HepG2 (cell line): ENCODE results near the gene RPS14. TPM values are rescaled to one million over a fixed set of nuclear protein-coding genes. Genes with fewer than 3 reads are reported as not detected.

Experiments
- ARHGAP35 ChIP-seq: sonication (generic); formaldehyde crosslinking; IDR thresholded peaks from 2 replicates; pipeline ENCODE4 v1.9.0; 2022; ENCODE audit warnings: mild to moderate bottlenecking, inconsistent platforms, moderate library complexity, missing genetic modification reagents, borderline replicate concordance
- ERF ChIP-seq: IDR thresholded peaks from 2 replicates; pipeline ENCODE4 v1.6.1; 2018; ENCODE audit warnings: missing biosample characterization, missing genetic modification reagents
- FLYWCH1 ChIP-seq: sonication (generic); formaldehyde crosslinking; IDR thresholded peaks from 2 replicates; pipeline ENCODE4 v1.8.1; 2023; ENCODE audit warnings: mild to moderate bottlenecking, missing genetic modification reagents
- REPIN1 ChIP-seq: sonication (generic); formaldehyde crosslinking; IDR thresholded peaks from 2 replicates; pipeline ENCODE4 v1.8.0; 2022; ENCODE audit warnings: missing genetic modification reagents, low read depth, mild to moderate bottlenecking, borderline replicate concordance
- TARDBP ChIP-seq: sonication (generic); formaldehyde crosslinking; IDR thresholded peaks from 2 replicates; pipeline ENCODE4 v1.8.0; 2022; ENCODE audit warnings: mild to moderate bottlenecking, missing genetic modification reagents
- TFDP2 ChIP-seq: sonication (generic); formaldehyde crosslinking; IDR thresholded peaks from 2 replicates; pipeline ENCODE4 v1.4.0; 2020; ENCODE audit warnings: missing genetic modification reagents
- ZNF333 ChIP-seq: sonication (generic); formaldehyde crosslinking; IDR thresholded peaks from 2 replicates; pipeline ENCODE4 v1.4.0; 2020; ENCODE audit warnings: mild to moderate bottlenecking, missing genetic modification reagents, borderline replicate concordance
- ZNF337 ChIP-seq: sonication (generic); formaldehyde crosslinking; IDR thresholded peaks from 2 replicates; pipeline ENCODE4 v1.5.1; 2020; ENCODE audit warnings: missing genetic modification reagents, low read depth, mild to moderate bottlenecking, borderline replicate concordance
- polyA plus RNA-seq, 8 experiments: library from polyadenylated mRNA; depleted of rRNA in 3 of 8; stranded (reverse) in 7 of 8; unstranded in 1 of 8; fragments of >200 nt; fragmentation: Illumina TruSeq in 4 of 8; extraction: Trizol in 4 of 8; gene quantifications; 2 replicates each; pipeline versions ENCODE4 v1.2.1 to v1.2.3, GENCODE V29; 2011 to 2016; ENCODE audit warnings: low read depth in 4 of 8, missing spikeins in 1 of 8, mixed read lengths in 1 of 8; ENCODE audit not compliant: insufficient read depth in 1 of 8
- total RNA-seq, 5 experiments: library from RNA; depleted of rRNA; stranded (reverse); fragments of >200 nt; fragmentation: Illumina TruSeq; extraction: Trizol; gene quantifications; 2 replicates each; pipeline ENCODE4 v1.2.3, GENCODE V29; 2016; ENCODE audit warnings: low read depth in 1 of 5
- TF ChIP-seq, protein P1 (sequence below): sonication (generic); formaldehyde crosslinking; IDR thresholded peaks from 2 replicates; pipeline ENCODE4 v1.4.0; 2020; ENCODE audit warnings: low read depth, mild to moderate bottlenecking, missing genetic modification reagents
- TF ChIP-seq, protein P2 (sequence below): sonication (generic); formaldehyde crosslinking; IDR thresholded peaks from 2 replicates; pipeline ENCODE4 v1.4.0; 2020; ENCODE audit warnings: missing genetic modification reagents, borderline replicate concordance
- TF ChIP-seq, protein P3 (sequence below): sonication (generic); formaldehyde crosslinking; IDR thresholded peaks from 2 replicates; pipeline ENCODE4 v1.8.0; 2022; ENCODE audit warnings: mild to moderate bottlenecking, missing genetic modification reagents, borderline replicate concordance
- TF ChIP-seq, protein P4 (sequence below): sonication (generic); formaldehyde crosslinking; IDR thresholded peaks from 2 replicates; pipeline ENCODE4 v1.5.0; 2020; ENCODE audit warnings: missing genetic modification reagents, mild to moderate bottlenecking, borderline replicate concordance
- TF ChIP-seq, protein P5 (sequence below): sonication (generic); formaldehyde crosslinking; IDR thresholded peaks from 2 replicates; pipeline ENCODE4 v1.5.0; 2020; ENCODE audit warnings: mild to moderate bottlenecking, missing genetic modification reagents, moderate library complexity
- TF ChIP-seq, protein P6 (sequence below): sonication (generic); formaldehyde crosslinking; IDR thresholded peaks from 2 replicates; pipeline ENCODE4 v1.4.0; 2020; ENCODE audit warnings: mild to moderate bottlenecking, missing genetic modification reagents, borderline replicate concordance

RPS14 gene
- total and polyA plus RNA-seq, 2 of the 13 experiments (the other 11 are each of a cell fraction or from before 2014, with no cell fraction given), result 2,116 to 3,295 TPM

- TF ChIP-seq, protein P1, sequence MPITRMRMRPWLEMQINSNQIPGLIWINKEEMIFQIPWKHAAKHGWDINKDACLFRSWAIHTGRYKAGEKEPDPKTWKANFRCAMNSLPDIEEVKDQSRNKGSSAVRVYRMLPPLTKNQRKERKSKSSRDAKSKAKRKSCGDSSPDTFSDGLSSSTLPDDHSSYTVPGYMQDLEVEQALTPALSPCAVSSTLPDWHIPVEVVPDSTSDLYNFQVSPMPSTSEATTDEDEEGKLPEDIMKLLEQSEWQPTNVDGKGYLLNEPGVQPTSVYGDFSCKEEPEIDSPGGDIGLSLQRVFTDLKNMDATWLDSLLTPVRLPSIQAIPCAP (CRISPR knock-in tag), result no peak
- no peak for TF ChIP-seq TFDP2 (CRISPR knock-in tag)
- no peak for TF ChIP-seq ERF
- peak; percentile 61; the same call in 1 of the 2 replicates for TF ChIP-seq ZNF337 (CRISPR knock-in tag)
- TF ChIP-seq FLYWCH1, result no peak
- TF ChIP-seq, protein P2, sequence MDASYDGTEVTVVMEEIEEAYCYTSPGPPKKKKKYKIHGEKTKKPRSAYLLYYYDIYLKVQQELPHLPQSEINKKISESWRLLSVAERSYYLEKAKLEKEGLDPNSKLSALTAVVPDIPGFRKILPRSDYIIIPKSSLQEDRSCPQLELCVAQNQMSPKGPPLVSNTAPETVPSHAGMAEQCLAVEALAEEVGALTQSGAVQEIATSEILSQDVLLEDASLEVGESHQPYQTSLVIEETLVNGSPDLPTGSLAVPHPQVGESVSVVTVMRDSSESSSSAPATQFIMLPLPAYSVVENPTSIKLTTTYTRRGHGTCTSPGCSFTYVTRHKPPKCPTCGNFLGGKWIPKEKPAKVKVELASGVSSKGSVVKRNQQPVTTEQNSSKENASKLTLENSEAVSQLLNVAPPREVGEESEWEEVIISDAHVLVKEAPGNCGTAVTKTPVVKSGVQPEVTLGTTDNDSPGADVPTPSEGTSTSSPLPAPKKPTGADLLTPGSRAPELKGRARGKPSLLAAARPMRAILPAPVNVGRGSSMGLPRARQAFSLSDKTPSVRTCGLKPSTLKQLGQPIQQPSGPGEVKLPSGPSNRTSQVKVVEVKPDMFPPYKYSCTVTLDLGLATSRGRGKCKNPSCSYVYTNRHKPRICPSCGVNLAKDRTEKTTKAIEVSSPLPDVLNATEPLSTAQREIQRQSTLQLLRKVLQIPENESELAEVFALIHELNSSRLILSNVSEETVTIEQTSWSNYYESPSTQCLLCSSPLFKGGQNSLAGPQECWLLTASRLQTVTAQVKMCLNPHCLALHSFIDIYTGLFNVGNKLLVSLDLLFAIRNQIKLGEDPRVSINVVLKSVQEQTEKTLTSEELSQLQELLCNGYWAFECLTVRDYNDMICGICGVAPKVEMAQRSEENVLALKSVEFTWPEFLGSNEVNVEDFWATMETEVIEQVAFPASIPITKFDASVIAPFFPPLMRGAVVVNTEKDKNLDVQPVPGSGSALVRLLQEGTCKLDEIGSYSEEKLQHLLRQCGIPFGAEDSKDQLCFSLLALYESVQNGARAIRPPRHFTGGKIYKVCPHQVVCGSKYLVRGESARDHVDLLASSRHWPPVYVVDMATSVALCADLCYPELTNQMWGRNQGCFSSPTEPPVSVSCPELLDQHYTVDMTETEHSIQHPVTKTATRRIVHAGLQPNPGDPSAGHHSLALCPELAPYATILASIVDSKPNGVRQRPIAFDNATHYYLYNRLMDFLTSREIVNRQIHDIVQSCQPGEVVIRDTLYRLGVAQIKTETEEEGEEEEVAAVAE (CRISPR knock-in tag), result peak; percentile 43; the same call in 1 of the 2 replicates
- TF ChIP-seq, protein P3, sequence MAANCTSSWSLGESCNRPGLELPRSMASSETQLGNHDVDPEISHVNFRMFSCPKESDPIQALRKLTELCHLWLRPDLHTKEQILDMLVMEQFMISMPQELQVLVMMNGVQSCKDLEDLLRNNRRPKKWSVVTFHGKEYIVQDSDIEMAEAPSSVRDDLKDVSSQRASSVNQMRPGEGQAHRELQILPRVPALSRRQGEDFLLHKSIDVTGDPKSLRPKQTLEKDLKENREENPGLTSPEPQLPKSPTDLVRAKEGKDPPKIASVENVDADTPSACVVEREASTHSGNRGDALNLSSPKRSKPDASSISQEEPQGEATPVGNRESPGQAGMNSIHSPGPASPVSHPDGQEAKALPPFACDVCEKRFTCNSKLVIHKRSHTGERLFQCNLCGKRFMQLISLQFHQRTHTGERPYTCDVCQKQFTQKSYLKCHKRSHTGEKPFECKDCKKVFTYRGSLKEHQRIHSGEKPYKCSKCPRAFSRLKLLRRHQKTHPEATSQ (CRISPR knock-in tag), result 0 out of 2 replicates have a peak, but pooled peaks have one; percentile 51
- TF ChIP-seq, protein P4, sequence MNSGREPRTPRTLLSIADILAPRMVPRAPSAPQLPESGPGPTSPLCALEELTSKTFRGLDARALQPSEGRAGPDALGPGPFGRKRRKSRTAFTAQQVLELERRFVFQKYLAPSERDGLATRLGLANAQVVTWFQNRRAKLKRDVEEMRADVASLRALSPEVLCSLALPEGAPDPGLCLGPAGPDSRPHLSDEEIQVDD, result no peak
- TF ChIP-seq, protein P5, sequence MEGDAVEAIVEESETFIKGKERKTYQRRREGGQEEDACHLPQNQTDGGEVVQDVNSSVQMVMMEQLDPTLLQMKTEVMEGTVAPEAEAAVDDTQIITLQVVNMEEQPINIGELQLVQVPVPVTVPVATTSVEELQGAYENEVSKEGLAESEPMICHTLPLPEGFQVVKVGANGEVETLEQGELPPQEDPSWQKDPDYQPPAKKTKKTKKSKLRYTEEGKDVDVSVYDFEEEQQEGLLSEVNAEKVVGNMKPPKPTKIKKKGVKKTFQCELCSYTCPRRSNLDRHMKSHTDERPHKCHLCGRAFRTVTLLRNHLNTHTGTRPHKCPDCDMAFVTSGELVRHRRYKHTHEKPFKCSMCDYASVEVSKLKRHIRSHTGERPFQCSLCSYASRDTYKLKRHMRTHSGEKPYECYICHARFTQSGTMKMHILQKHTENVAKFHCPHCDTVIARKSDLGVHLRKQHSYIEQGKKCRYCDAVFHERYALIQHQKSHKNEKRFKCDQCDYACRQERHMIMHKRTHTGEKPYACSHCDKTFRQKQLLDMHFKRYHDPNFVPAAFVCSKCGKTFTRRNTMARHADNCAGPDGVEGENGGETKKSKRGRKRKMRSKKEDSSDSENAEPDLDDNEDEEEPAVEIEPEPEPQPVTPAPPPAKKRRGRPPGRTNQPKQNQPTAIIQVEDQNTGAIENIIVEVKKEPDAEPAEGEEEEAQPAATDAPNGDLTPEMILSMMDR (CRISPR knock-in tag), result 0 out of 2 replicates have a peak, but pooled peaks have one; percentile 20
- TF ChIP-seq TARDBP (CRISPR knock-in tag), result 0 out of 2 replicates have a peak, but pooled peaks have one; percentile 20
- no peak for TF ChIP-seq ARHGAP35 (CRISPR knock-in tag)
- peak; percentile 77; the same call in 1 of the 2 replicates for TF ChIP-seq REPIN1 (CRISPR knock-in tag)
- TF ChIP-seq, protein P6, sequence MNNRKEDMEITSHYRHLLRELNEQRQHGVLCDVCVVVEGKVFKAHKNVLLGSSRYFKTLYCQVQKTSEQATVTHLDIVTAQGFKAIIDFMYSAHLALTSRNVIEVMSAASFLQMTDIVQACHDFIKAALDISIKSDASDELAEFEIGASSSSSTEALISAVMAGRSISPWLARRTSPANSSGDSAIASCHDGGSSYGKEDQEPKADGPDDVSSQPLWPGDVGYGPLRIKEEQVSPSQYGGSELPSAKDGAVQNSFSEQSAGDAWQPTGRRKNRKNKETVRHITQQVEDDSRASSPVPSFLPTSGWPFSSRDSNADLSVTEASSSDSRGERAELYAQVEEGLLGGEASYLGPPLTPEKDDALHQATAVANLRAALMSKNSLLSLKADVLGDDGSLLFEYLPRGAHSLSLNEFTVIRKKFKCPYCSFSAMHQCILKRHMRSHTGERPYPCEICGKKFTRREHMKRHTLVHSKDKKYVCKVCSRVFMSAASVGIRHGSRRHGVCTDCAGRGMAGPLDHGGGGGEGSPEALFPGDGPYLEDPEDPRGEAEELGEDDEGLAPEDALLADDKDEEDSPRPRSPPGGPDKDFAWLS (CRISPR knock-in tag), result no peak
- TF ChIP-seq ZNF333, result no peak
These were observed 37.0 kb downstream of the RPS14 start, which contains the start of gene CD74 (continued) for GRCh38 chr5:150412319-150413175.
